Activated naive CD4-positive, alpha-beta T cell treated with anti-CD3 and anti-CD28 coated beads, Interleukin-2, amount 10 ng/mL, durations not matched to agents 7 days and 5 days (primary cell): ENCODE data around the gene PRTFDC1.

Experiments
- CTCF ChIA-PET: fragments of 350-600 bp; sonication (Branson Sonifier 250); formaldehyde crosslinking; loops from one replicate; lab custom pipeline; 2021; ENCODE audit warnings: antibody characterized with exemption; lab: Charles Lee
- DNase-seq: peaks from one replicate; pipeline ENCODE4 v3.0.0-alpha.2; 2020
- H3K27ac Mint-ChIP-seq: one replicate; pipeline ENCODE4 v1.8.0; 2021; ENCODE audit warnings: mild to moderate bottlenecking, moderate library complexity, mixed read lengths
- H3K27me3 Mint-ChIP-seq: one replicate; pipeline ENCODE4 v1.8.0; 2021; ENCODE audit warnings: mild to moderate bottlenecking, mixed read lengths
- H3K36me3 Mint-ChIP-seq: one replicate; pipeline ENCODE4 v1.8.0; 2021; ENCODE audit warnings: mixed read lengths
- H3K4me1 Mint-ChIP-seq: one replicate; pipeline ENCODE4 v1.8.0; 2021; ENCODE audit warnings: mixed read lengths
- H3K4me3 Mint-ChIP-seq: one replicate; pipeline ENCODE4 v1.8.0; 2021; ENCODE audit warnings: mild to moderate bottlenecking, moderate library complexity, mixed read lengths
- H3K9me3 Mint-ChIP-seq: one replicate; pipeline ENCODE4 v1.8.0; 2021; ENCODE audit warnings: mixed read lengths

Gene PRTFDC1

GRCh38 chr10:24826009-24826408 is 126.4 kb downstream of the PRTFDC1 start:
- CTCF ChIA-PET, result no interaction called here
- Mint-ChIP-seq H3K36me3 (no peaks in the 10 kb centered on the region), H3K27ac (peak overlapping the region; percentile 3), H3K9me3 (no peaks in the 10 kb centered on the region), H3K4me3 (no peak overlapping the region), H3K27me3 (no peaks in the 10 kb centered on the region), H3K4me1 (peaks cover 17% of the 10 kb centered on the region)
- no peak for DNase-seq

- Mint-ChIP-seq H3K9me3 (no peaks in the 10 kb centered on the region), H3K27me3 (no peaks in the 10 kb centered on the region), H3K4me1 (peaks cover 17% of the 10 kb centered on the region), H3K27ac (no peak overlapping the region), H3K36me3 (no peaks in the 10 kb centered on the region), H3K4me3 (no peak overlapping the region)
- DNase-seq, result no peak
- CTCF ChIA-PET, result no interaction called here
Measured at GRCh38 chr10:24825551-24825950, 126.9 kb downstream of the PRTFDC1 start.

GRCh38 chr10:24824536-24824935 is 127.9 kb downstream of the PRTFDC1 start:
- CTCF ChIA-PET, result no interaction called here
- Mint-ChIP-seq H3K36me3 (no peaks in the 10 kb centered on the region), H3K27me3 (peaks cover 4% of the 10 kb centered on the region), H3K4me3 (no peak overlapping the region), H3K4me1 (peaks cover 17% of the 10 kb centered on the region), H3K27ac (no peak overlapping the region), H3K9me3 (no peaks in the 10 kb centered on the region)
- no peak for DNase-seq

- Mint-ChIP-seq H3K4me3 (no peak overlapping the region), H3K4me1 (peaks cover 17% of the 10 kb centered on the region), H3K27ac (no peak overlapping the region), H3K27me3 (peaks cover 4% of the 10 kb centered on the region), H3K9me3 (no peaks in the 10 kb centered on the region), H3K36me3 (no peaks in the 10 kb centered on the region)
- no peak for DNase-seq
- CTCF ChIA-PET, result no interaction called here
Measured at GRCh38 chr10:24824124-24824523, 128.3 kb downstream of the PRTFDC1 start.

GRCh38 chr10:24822590-24822989 is 129.8 kb downstream of the PRTFDC1 start:
- CTCF ChIA-PET, result interaction anchor here (0.6 kb wide), 1 partner anchor 111 kb away, joined by 3 read pairs; no protein-coding TSS in a partner anchor
- Mint-ChIP-seq H3K9me3 (no peaks in the 10 kb centered on the region), H3K4me3 (no peak overlapping the region), H3K27me3 (peaks cover 4% of the 10 kb centered on the region), H3K36me3 (no peaks in the 10 kb centered on the region), H3K27ac (no peak overlapping the region), H3K4me1 (peaks cover 17% of the 10 kb centered on the region)
- DNase-seq, result no peak

GRCh38 chr10:24821986-24822385 is 130.4 kb downstream of the PRTFDC1 start:
- Mint-ChIP-seq H3K27ac (no peak overlapping the region), H3K4me1 (peaks cover 17% of the 10 kb centered on the region), H3K9me3 (no peaks in the 10 kb centered on the region), H3K4me3 (no peak overlapping the region), H3K36me3 (no peaks in the 10 kb centered on the region), H3K27me3 (peaks cover 9% of the 10 kb centered on the region)
- no peak for DNase-seq
- CTCF ChIA-PET, result interaction anchor here (0.6 kb wide), 1 partner anchor 112 kb away, joined by 3 read pairs; no protein-coding TSS in a partner anchor

GRCh38 chr10:24816868-24817396 is 135.5 kb downstream of the PRTFDC1 start:
- CTCF ChIA-PET, result interaction anchor here (0.7 kb wide), 1 partner anchor 15 kb away, joined by 4 read pairs; no protein-coding TSS in a partner anchor
- H3K4me1 Mint-ChIP-seq, result no peaks in the 10 kb centered on the region
- no peaks in the 10 kb centered on the region for H3K36me3 Mint-ChIP-seq
- no peak overlapping the region for H3K27ac Mint-ChIP-seq
- no peaks in the 10 kb centered on the region for H3K9me3 Mint-ChIP-seq
- DNase-seq, result no peak
- peaks cover 9% of the 10 kb centered on the region for H3K27me3 Mint-ChIP-seq
- no peak overlapping the region for H3K4me3 Mint-ChIP-seq

- Mint-ChIP-seq H3K36me3 (no peaks in the 10 kb centered on the region), H3K4me3 (no peak overlapping the region), H3K27me3 (peaks cover 5% of the 10 kb centered on the region), H3K4me1 (no peaks in the 10 kb centered on the region), H3K9me3 (no peaks in the 10 kb centered on the region), H3K27ac (no peak overlapping the region)
- CTCF ChIA-PET, result no interaction called here
- no peak for DNase-seq
Measured at GRCh38 chr10:24814568-24815313, 137.7 kb downstream of the PRTFDC1 start.

- no peaks in the 10 kb centered on the region for H3K36me3 Mint-ChIP-seq
- no peak overlapping the region for H3K4me3 Mint-ChIP-seq
- no peak overlapping the region for H3K27ac Mint-ChIP-seq
- no peak for DNase-seq
- peaks cover 4% of the 10 kb centered on the region for H3K27me3 Mint-ChIP-seq
- no peaks in the 10 kb centered on the region for H3K4me1 Mint-ChIP-seq
- H3K9me3 Mint-ChIP-seq, result no peaks in the 10 kb centered on the region
- CTCF ChIA-PET, result no interaction called here
Measured at GRCh38 chr10:24813856-24814255, 138.6 kb downstream of the PRTFDC1 start.

GRCh38 chr10:24806262-24806661 is 146.1 kb downstream of the PRTFDC1 start:
- H3K9me3 Mint-ChIP-seq, result no peaks in the 10 kb centered on the region
- H3K27ac Mint-ChIP-seq, result no peak overlapping the region
- no peak overlapping the region for H3K4me3 Mint-ChIP-seq
- H3K27me3 Mint-ChIP-seq, result no peaks in the 10 kb centered on the region
- CTCF ChIA-PET, result no interaction called here
- H3K4me1 Mint-ChIP-seq, result no peaks in the 10 kb centered on the region
- DNase-seq, result no peak
- no peaks in the 10 kb centered on the region for H3K36me3 Mint-ChIP-seq

GRCh38 chr10:24804956-24805355 is 147.4 kb downstream of the PRTFDC1 start:
- no peaks in the 10 kb centered on the region for H3K9me3 Mint-ChIP-seq
- no peak overlapping the region for H3K27ac Mint-ChIP-seq
- H3K27me3 Mint-ChIP-seq, result no peaks in the 10 kb centered on the region
- no peaks in the 10 kb centered on the region for H3K36me3 Mint-ChIP-seq
- no peaks in the 10 kb centered on the region for H3K4me1 Mint-ChIP-seq
- CTCF ChIA-PET, result no interaction called here
- DNase-seq, result no peak
- H3K4me3 Mint-ChIP-seq, result no peak overlapping the region

- Mint-ChIP-seq H3K27ac (no peak overlapping the region), H3K27me3 (no peaks in the 10 kb centered on the region), H3K4me1 (no peaks in the 10 kb centered on the region), H3K4me3 (no peak overlapping the region), H3K36me3 (no peaks in the 10 kb centered on the region), H3K9me3 (no peaks in the 10 kb centered on the region)
- no peak for DNase-seq
- CTCF ChIA-PET, result no interaction called here
Measured at GRCh38 chr10:24804392-24804791, 148.0 kb downstream of the PRTFDC1 start.

- DNase-seq, result no peak
- CTCF ChIA-PET, result interaction anchor here (0.9 kb wide), 1 partner anchor 186 kb away, joined by 3 read pairs; no protein-coding TSS in a partner anchor
Measured at GRCh38 chr10:24802378-24802777, 150.0 kb downstream of the PRTFDC1 start.

GRCh38 chr10:24800861-24801260 is 151.5 kb downstream of the PRTFDC1 start:
- no peak for DNase-seq
- H3K4me1 Mint-ChIP-seq, result no peaks in the 10 kb centered on the region
- H3K36me3 Mint-ChIP-seq, result no peaks in the 10 kb centered on the region
- H3K27ac Mint-ChIP-seq, result no peak overlapping the region
- no peak overlapping the region for H3K4me3 Mint-ChIP-seq
- CTCF ChIA-PET, result no interaction called here
- no peaks in the 10 kb centered on the region for H3K27me3 Mint-ChIP-seq
- H3K9me3 Mint-ChIP-seq, result no peaks in the 10 kb centered on the region

More at GRCh38 chr10:24802378-24802777, 150.0 kb downstream of the PRTFDC1 start:
- Mint-ChIP-seq H3K27me3 (no peaks in the 10 kb centered on the region), H3K4me3 (no peak overlapping the region), H3K9me3 (no peaks in the 10 kb centered on the region), H3K36me3 (no peaks in the 10 kb centered on the region), H3K27ac (no peak overlapping the region), H3K4me1 (no peaks in the 10 kb centered on the region)
